Right atrium auricular region (tissue), 2 donors: Measurements from ENCODE around the gene DGKE. TPM values are rescaled to one million over a fixed set of nuclear protein-coding genes. Genes with fewer than 3 reads are reported as not detected.
A peak's percentile ranks its signal among the peaks of the same experiment; 100 is the strongest.

Source experiments
- DNase-seq: peaks from one replicate; pipeline ENCODE4 v3.0.0-alpha.2; 2019; ENCODE audit warnings: low spot score
- H3K27ac ChIP-seq, 2 donors: fragments of 200-600 bp; sonication (generic); 1 replicate in 1 of 2; 2 replicates in 1 of 2; pipeline ENCODE4 v1.5.1; 2016 to 2019
- H3K27me3 ChIP-seq, 2 donors: fragments of 200-600 bp; sonication (generic); one replicate each; pipeline versions ENCODE4 v1.5.1 to v1.6.0; 2017 to 2019
- H3K36me3 ChIP-seq: fragments of 200-600 bp; sonication (generic); one replicate; pipeline ENCODE4 v1.5.1; 2016
- H3K4me1 ChIP-seq, 2 donors: fragments of 200-600 bp; sonication (generic); one replicate each; pipeline versions ENCODE4 v1.5.1 to v1.6.0; 2017 to 2019
- H3K4me3 ChIP-seq, 2 donors: fragments of 200-600 bp; sonication (generic); 1 replicate in 1 of 2; 2 replicates in 1 of 2; pipeline ENCODE4 v1.5.1; 2017 to 2019; ENCODE audit warnings: mild to moderate bottlenecking in 1 of 2, moderate library complexity in 1 of 2
- H3K9me3 ChIP-seq, 2 donors: fragments of 200-600 bp; sonication (generic); one replicate each; pipeline ENCODE4 v1.5.1; 2019
- CTCF ChIP-seq, 2 donors: fragments of 200-600 bp; sonication (generic); IDR thresholded peaks; one replicate each; pipeline ENCODE4 v1.5.1; 2019; ENCODE audit warnings: antibody characterized with exemption in 2 of 2
- total RNA-seq, 2 donors: library from RNA; depleted of rRNA; stranded (reverse); fragments of >200 nt; gene quantifications; one replicate each; pipeline ENCODE4 v1.1.0, GENCODE V29; 2016

The DGKE gene
- total RNA-seq, 2 donors from 2014 or later, result 3.4 to 3.7 TPM

- Histone ChIP-seq H3K9me3 (no peaks in the 10 kb centered on the region), H3K27me3 (no peaks in the 10 kb centered on the region), H3K4me1 (no peaks in the 10 kb centered on the region), H3K4me3 (no peak overlapping the region), H3K27ac (no peak overlapping the region), H3K36me3 (no peaks in the 10 kb centered on the region)
- no peak for TF ChIP-seq CTCF (IDR thresholded peaks at IDR 0.05)
- peak; percentile 34 for DNase-seq
These were observed 32.3 kb upstream of the DGKE start for GRCh38 chr17:56801459-56802178.

DNA sequence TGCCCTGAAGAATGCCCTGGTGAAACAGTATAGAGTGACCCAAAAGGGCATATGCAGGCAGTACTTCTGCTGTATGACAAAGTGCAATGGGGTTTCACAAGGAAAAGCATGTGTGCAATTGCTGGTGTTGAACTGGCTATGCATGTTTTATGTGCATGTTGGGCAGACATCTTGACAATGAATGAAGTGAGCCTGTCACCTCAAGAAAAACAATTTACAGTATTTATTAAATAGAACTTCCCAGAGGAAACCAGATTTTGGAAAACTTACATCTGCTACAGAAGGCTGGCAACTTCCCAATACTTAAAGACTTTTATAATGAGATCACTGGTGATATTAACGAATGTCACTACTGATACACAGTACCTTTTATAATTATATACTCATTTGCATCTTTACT lies 30.9 kb upstream of the DGKE start:
- H3K36me3 ChIP-seq, result no peaks in the 10 kb centered on the region
- no peak overlapping the region for H3K4me3 ChIP-seq
- H3K4me1 ChIP-seq, result no peaks in the 10 kb centered on the region
- DNase-seq, result no peak
- H3K27ac ChIP-seq, result no peak overlapping the region
- no peaks in the 10 kb centered on the region for H3K27me3 ChIP-seq
- H3K9me3 ChIP-seq, result no peaks in the 10 kb centered on the region
- no peak for TF ChIP-seq CTCF (IDR thresholded peaks at IDR 0.05)

- no peak for DNase-seq
- no peaks in the 10 kb centered on the region for H3K27me3 ChIP-seq
- H3K4me3 ChIP-seq, result no peak overlapping the region
- no peaks in the 10 kb centered on the region for H3K36me3 ChIP-seq
- TF ChIP-seq CTCF (IDR thresholded peaks at IDR 0.05), result no peak
- no peak overlapping the region for H3K27ac ChIP-seq
- no peaks in the 10 kb centered on the region for H3K9me3 ChIP-seq
- H3K4me1 ChIP-seq, result no peaks in the 10 kb centered on the region
These were observed 29.5 kb upstream of the DGKE start for GRCh38 chr17:56804454-56804853.

GRCh38 chr17:56806949-56807348 lies 27.0 kb upstream of the DGKE start:
- Histone ChIP-seq H3K4me3 (no peak overlapping the region), H3K9me3 (no peaks in the 10 kb centered on the region), H3K4me1 (no peaks in the 10 kb centered on the region), H3K36me3 (no peaks in the 10 kb centered on the region), H3K27me3 (no peaks in the 10 kb centered on the region), H3K27ac (no peak overlapping the region)
- peak; percentile 26 for DNase-seq
- no peak for TF ChIP-seq CTCF (IDR thresholded peaks at IDR 0.05)

DNA sequence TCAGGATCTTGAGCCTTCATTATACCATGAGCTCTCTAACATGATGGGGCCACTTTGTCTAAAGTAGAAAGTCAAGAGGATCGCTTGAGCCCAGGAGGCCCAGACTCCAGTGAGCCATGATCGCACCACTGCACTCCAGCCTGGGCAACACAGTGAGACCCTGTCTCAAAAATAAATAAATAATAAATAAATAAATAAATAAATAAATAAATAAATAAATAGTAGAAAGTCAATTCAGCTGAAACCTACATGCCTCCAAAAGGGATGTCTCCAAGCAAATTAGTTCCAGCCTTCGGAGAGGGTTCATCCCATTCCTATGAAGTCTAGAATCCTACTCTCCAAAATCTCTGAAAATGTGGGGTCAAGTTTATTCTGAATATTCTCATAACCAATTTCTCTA lies 26.2 kb upstream of the DGKE start:
- TF ChIP-seq CTCF (IDR thresholded peaks at IDR 0.05), result no peak
- Histone ChIP-seq H3K36me3 (no peaks in the 10 kb centered on the region), H3K9me3 (no peaks in the 10 kb centered on the region), H3K27ac (no peak overlapping the region), H3K4me1 (no peaks in the 10 kb centered on the region), H3K27me3 (no peaks in the 10 kb centered on the region), H3K4me3 (no peak overlapping the region)
- no peak for DNase-seq

DNA sequence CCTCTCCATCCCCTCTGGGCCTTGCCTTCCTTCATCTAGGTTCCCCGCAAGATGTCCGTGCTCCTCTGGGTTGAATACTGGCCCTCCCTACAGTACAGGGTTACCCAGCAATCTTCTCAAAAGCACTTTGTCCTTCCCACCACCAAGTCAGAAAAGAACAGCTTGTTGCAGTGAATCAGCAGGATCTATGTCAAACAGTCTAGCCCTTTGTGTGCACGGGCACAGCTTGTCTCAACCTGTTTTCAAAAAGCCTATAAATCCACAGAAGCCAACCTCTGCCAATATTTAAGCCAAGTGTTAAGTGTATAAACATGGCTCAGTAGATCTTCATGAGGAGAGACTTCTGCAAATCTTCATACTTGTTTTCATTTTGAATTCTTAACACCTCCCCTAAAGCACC lies 25.4 kb upstream of the DGKE start:
- Histone ChIP-seq H3K4me3 (no peak overlapping the region), H3K9me3 (no peaks in the 10 kb centered on the region), H3K27ac (no peak overlapping the region), H3K4me1 (no peaks in the 10 kb centered on the region), H3K27me3 (no peaks in the 10 kb centered on the region), H3K36me3 (no peaks in the 10 kb centered on the region)
- DNase-seq, result peak; percentile 13
- no peak for TF ChIP-seq CTCF (IDR thresholded peaks at IDR 0.05)
